Adrenal gland (tissue), 12 donors: ENCODE results near the gene CACNA1H. TPM values are rescaled to one million over a fixed set of nuclear protein-coding genes. Genes with fewer than 3 reads are reported as not detected.
A peak's percentile ranks its signal among the peaks of the same experiment; 100 is the strongest.

Experiments used
- DNase-seq, 7 donors: peaks; one replicate each; pipeline ENCODE4 v3.0.0-alpha.2; 2019 to 2020
- H3K27ac ChIP-seq, 5 donors: fragments of 200-600 bp; sonication (generic) in 4 of 5; 1 replicate in 3 of 5; 2 replicates in 2 of 5; pipeline versions ENCODE4 v1.5.1 to v1.8.0; 2016 to 2020; ENCODE audit warnings: mild to moderate bottlenecking in 1 of 5
- H3K27me3 ChIP-seq: fragments of 200-600 bp; 2 replicates; pipeline ENCODE4 v1.8.0; 2021
- H3K36me3 ChIP-seq, 2 donors: fragments of 200-600 bp; replicated peaks in 1 of 2; 1 replicate in 1 of 2; 2 replicates in 1 of 2; pipeline versions ENCODE4 v1.5.1 to v1.8.0; 2018 to 2022
- H3K4me1 ChIP-seq, 2 donors: fragments of 200-600 bp; replicated peaks in 1 of 2; 1 replicate in 1 of 2; 2 replicates in 1 of 2; pipeline versions ENCODE4 v1.5.1 to v1.8.0; 2018 to 2021
- H3K4me3 ChIP-seq, 4 donors: fragments of 200-600 bp; sonication (generic) in 3 of 4; one replicate each; pipeline ENCODE4 v1.5.1; 2016 to 2018
- H3K9me3 ChIP-seq, 3 donors: fragments of 200-600 bp; sonication (generic) in 1 of 3; replicated peaks in 1 of 3; 1 replicate in 2 of 3; 2 replicates in 1 of 3; pipeline versions ENCODE4 v1.5.1 to v1.8.0; 2016 to 2021
- CTCF ChIP-seq, 6 experiments: fragments of 450-650 bp in 4 of 6; fragments of 200-600 bp in 2 of 6; sonication (generic) in 1 of 6; IDR thresholded peaks; 1 replicate in 5 of 6; 2 replicates in 1 of 6; pipeline versions ENCODE4 v1.5.1 to v1.8.0; 2016 to 2021; ENCODE audit warnings: antibody characterized with exemption in 6 of 6, mild to moderate bottlenecking in 2 of 6, moderate library complexity in 1 of 6
- POLR2A ChIP-seq, 2 donors: fragments of 450-650 bp; IDR thresholded peaks; one replicate each; pipeline ENCODE4 v1.6.1; 2017; ENCODE audit warnings: antibody characterized with exemption in 2 of 2, mild to moderate bottlenecking in 2 of 2, moderate library complexity in 1 of 2
- WGBS, 4 donors: extraction: QIAGEN DNeasy Blood & Tissue Kit in 2 of 4; methylation state at CpG; one replicate each; pipeline versions ENCODE4 v1.1.5 to v1.1.7; 2013 to 2017; 5-methylcytosine and 5-hydroxymethylcytosine counted together
- intact Hi-C, 2 donors: fragments of 100-400 bp; cut with DNase I; formaldehyde crosslinking; loops; one replicate each; pipeline versions ENCODE4 v1.14.1 to v1.15.0; 2022 to 2023
- polyA plus RNA-seq, 3 donors: library from polyadenylated mRNA; stranded (reverse); fragments of 200-250 nt in 2 of 3; fragments of 350-450 nt in 1 of 3; fragmentation: Illumina TruSeq in 1 of 3; extraction: RNeasy Lipid Tissue Mini Kit (QIAGEN cat#74804) in 1 of 3; gene quantifications; one replicate each; pipeline ENCODE4 v1.2.3, GENCODE V29; 2013 to 2014
- total RNA-seq, 9 donors: library from RNA; depleted of rRNA in 4 of 9; stranded (reverse); fragments of >200 nt in 4 of 9; fragments of 120-200 nt in 1 of 9; fragmentation: NEBNext Ultra II Directional in 1 of 9; extraction: Animal tissue kit (Norgen Biotek cat#: 25700) in 1 of 9; gene quantifications; one replicate each; pipeline versions ENCODE4 v1.1.0 to v1.2.4, GENCODE V29; 2013 to 2023
- donor health status: healthy with polysubstance abuse.
- donor health status: Bipolar disorder and iron deficiency.
- donor health status: DM: yes; HTN: yes; CAD: no.
- donor health status: DM: no; HTN: no; CAD: no.
- donor health status: DM: no; HTN: no; CAD: no.
- donor health status: DM: yes; HTN: yes; CAD: no.

The CACNA1H gene
- total and polyA plus RNA-seq, 12 donors = 14.0 to 121 (median 34.9) TPM

GRCh38 chr16:1163567-1164055 lies 10.7 kb downstream of the CACNA1H start:
- intact Hi-C loops = no loop called here
- 55 to 75% (median 63%) methylated on average over 4 to 19 of the region's 19 CpGs for WGBS, 4 donors
- TF ChIP-seq CTCF (IDR thresholded peaks at IDR 0.05) (no peak), POLR2A (IDR thresholded peaks at IDR 0.05) (no peak)

GRCh38 chr16:1164382-1164781 lies 11.5 kb downstream of the CACNA1H start:
- no peak for DNase-seq
- Histone ChIP-seq H3K27me3 (no peaks in the 10 kb centered on the region), H3K27ac (no peak overlapping the region), H3K9me3 (no peaks in the 10 kb centered on the region), H3K4me3 (no peak overlapping the region), H3K36me3 (no peaks in the 10 kb centered on the region), H3K4me1 (peaks cover 19 to 26% of the 10 kb centered on the region in 2 donors)
- TF ChIP-seq POLR2A (IDR thresholded peaks at IDR 0.05) (no peak), CTCF (IDR thresholded peaks at IDR 0.05) (no peak)
- intact Hi-C loops = no loop called here
- WGBS, 4 donors = 83 to 94% (median 93%) methylated on average over 3 to 14 of the region's 14 CpGs

More at GRCh38 chr16:1163567-1164055, 10.7 kb downstream of the CACNA1H start:
- H3K9me3 ChIP-seq = no peaks in the 10 kb centered on the region
- peak in 3 of 7 donors; percentile 53 to 65 (median 57) for DNase-seq
- H3K36me3 ChIP-seq = no peaks in the 10 kb centered on the region
- no peaks in the 10 kb centered on the region for H3K27me3 ChIP-seq
- no peak overlapping the region for H3K27ac ChIP-seq
- no peak overlapping the region for H3K4me3 ChIP-seq
- H3K4me1 ChIP-seq = peaks cover 27 to 34% of the 10 kb centered on the region in 2 donors

- no peak overlapping the region for H3K4me3 ChIP-seq
- no peak for TF ChIP-seq CTCF (IDR thresholded peaks at IDR 0.05)
- TF ChIP-seq POLR2A (IDR thresholded peaks at IDR 0.05) = no peak
- peaks cover 14 to 20% of the 10 kb centered on the region in 2 donors for H3K4me1 ChIP-seq
- 89 to 96% (median 91%) methylated on average over 13 to 17 of the region's 17 CpGs for WGBS, 4 donors
- intact Hi-C loops = no loop called here
- no peaks in the 10 kb centered on the region for H3K9me3 ChIP-seq
- DNase-seq = no peak
- no peak overlapping the region for H3K27ac ChIP-seq
- no peaks in the 10 kb centered on the region for H3K27me3 ChIP-seq
- H3K36me3 ChIP-seq = no peaks in the 10 kb centered on the region
These were observed 12.1 kb downstream of the CACNA1H start for GRCh38 chr16:1164975-1165374.

- no peaks in the 10 kb centered on the region for H3K9me3 ChIP-seq
- intact Hi-C loops = no loop called here
- H3K4me1 ChIP-seq = peaks cover 8 to 17% of the 10 kb centered on the region in 2 donors
- TF ChIP-seq CTCF (IDR thresholded peaks at IDR 0.05) (no peak), POLR2A (IDR thresholded peaks at IDR 0.05) (no peak)
- no peak overlapping the region for H3K27ac ChIP-seq
- no peaks in the 10 kb centered on the region for H3K27me3 ChIP-seq
- no peak overlapping the region for H3K4me3 ChIP-seq
- 85 to 100% (median 93%) methylated on average over 3 to 12 of the region's 12 CpGs for WGBS, 4 donors
- no peak for DNase-seq
- H3K36me3 ChIP-seq = no peaks in the 10 kb centered on the region
These were observed 12.6 kb downstream of the CACNA1H start for GRCh38 chr16:1165511-1165910.
